A549 (cell line): ENCODE data around the gene GPR137B. TPM values are rescaled to one million over a fixed set of nuclear protein-coding genes. Genes with fewer than 3 reads are reported as not detected.

Experiments used
- ATAC-seq, 2 experiments: fragments of 200-7000 bp in 1 of 2; fragments of >200 bp in 1 of 2; cut with Nextera tagmentation in 1 of 2; cut with Tn5 transposase in 1 of 2; 3 replicates each; pipeline versions ENCODE4 v1.8.0 to v1.9.1; 2018 to 2020; ENCODE audit warnings: mild to moderate bottlenecking in 1 of 2, moderate library complexity in 1 of 2
- CTCF ChIA-PET: fragments of 300-600 bp; sonication (Branson Sonifier 250); formaldehyde crosslinking; extraction: SDS; loops from one replicate; lab custom pipeline; 2021; ENCODE audit warnings: antibody characterized with exemption, inconsistent platforms; lab: Yijun Ruan, JAX
- POLR2A ChIA-PET: fragments of 350-600 bp; formaldehyde crosslinking; extraction: SDS; loops from one replicate; lab custom pipeline; 2021; ENCODE audit warnings: antibody characterized with exemption, inconsistent platforms; lab: Yijun Ruan, JAX
- DNase-seq, 2 experiments: peaks; one replicate each; pipeline versions ENCODE4 v3.0.0 to v3.0.0-alpha.2; 2011 to 2016; ENCODE audit warnings: low read depth in 1 of 2, low spot score in 1 of 2
- FAIRE-seq: peaks from 2 replicates; lab custom pipeline; 2011; peaks lifted over from hg19 to GRCh38; lab: Jason Lieb, UNC
- H3K27ac ChIP-seq, 2 experiments: fragments of >200 bp; sonication (Bioruptor Twin); formaldehyde crosslinking; 3 replicates each; pipeline ENCODE4 v1.5.1; 2016 to 2017
- H3K4me1 ChIP-seq: fragments of >200 bp; sonication (Bioruptor Twin); formaldehyde crosslinking; 3 replicates; pipeline ENCODE4 v1.6.1; 2016
- H3K4me2 ChIP-seq: fragments of >200 bp; sonication (Bioruptor Twin); formaldehyde crosslinking; 3 replicates; pipeline ENCODE4 v1.6.1; 2016
- H3K4me3 ChIP-seq: fragments of >200 bp; sonication (Bioruptor Twin); formaldehyde crosslinking; 3 replicates; pipeline ENCODE4 v1.5.1; 2016
- H3K9me3 ChIP-seq: fragments of >200 bp; sonication (Bioruptor Twin); formaldehyde crosslinking; 3 replicates; pipeline ENCODE4 v1.6.1; 2016
- BCL3 ChIP-seq: fragments of >200 bp; sonication (Bioruptor Twin); formaldehyde crosslinking; IDR thresholded peaks from 3 replicates; pipeline ENCODE4 v1.6.1; 2016
- CHD2 ChIP-seq: fragments of 150-350 bp; IDR thresholded peaks from 2 replicates; pipeline ENCODE4 v1.6.1; 2014; ENCODE audit warnings: low read length; ENCODE audit not compliant: partially characterized antibody
- CHD4 ChIP-seq: fragments of 200-600 bp; sonication (generic); IDR thresholded peaks from 2 replicates; pipeline ENCODE4 v1.6.1; 2016; ENCODE audit warnings: antibody characterized with exemption, mild to moderate bottlenecking, borderline replicate concordance
- E2F6 ChIP-seq: IDR thresholded peaks from 2 replicates; pipeline ENCODE4 v1.6.1; 2012; ENCODE audit warnings: low read depth, borderline replicate concordance
- EHMT2 ChIP-seq: fragments of 200-600 bp; sonication (generic); IDR thresholded peaks from 2 replicates; pipeline ENCODE4 v1.6.1; 2016; ENCODE audit warnings: antibody characterized with exemption, low read depth, mild to moderate bottlenecking, moderate library complexity
- ELK1 ChIP-seq: fragments of 150-350 bp; IDR thresholded peaks from 2 replicates; pipeline ENCODE4 v1.6.1; 2014; ENCODE audit warnings: low read depth, mild to moderate bottlenecking, low read length
- EP300 ChIP-seq, 2 experiments: fragments of >200 bp; sonication (Bioruptor Twin); formaldehyde crosslinking; IDR thresholded peaks; 2 replicates in 1 of 2; 3 replicates in 1 of 2; pipeline ENCODE4 v1.6.1; 2016 to 2017
- ESRRA ChIP-seq: fragments of 150-350 bp; IDR thresholded peaks from 2 replicates; pipeline ENCODE4 v1.6.1; 2014; ENCODE audit warnings: mild to moderate bottlenecking, low read length, borderline replicate concordance
- FOXS1 ChIP-seq: fragments of 250-450 bp; sonication (Bioruptor Pico); IDR thresholded peaks from 2 replicates; pipeline ENCODE4 v1.5.0; 2020; ENCODE audit warnings: mild to moderate bottlenecking, moderate library complexity
- HEYL ChIP-seq: fragments of 250-450 bp; sonication (Bioruptor Pico); IDR thresholded peaks from 2 replicates; pipeline ENCODE4 v1.8.0; 2021; ENCODE audit warnings: mild to moderate bottlenecking, moderate library complexity
- HMGXB4 ChIP-seq: fragments of 250-450 bp; sonication (Bioruptor Pico); IDR thresholded peaks from 2 replicates; pipeline ENCODE4 v1.5.0; 2021; ENCODE audit warnings: mild to moderate bottlenecking, moderate library complexity, borderline replicate concordance
- HOXB13 ChIP-seq: fragments of 250-450 bp; sonication (Bioruptor Pico); IDR thresholded peaks from 2 replicates; pipeline ENCODE4 v1.5.0; 2020; ENCODE audit warnings: low read depth, mild to moderate bottlenecking, moderate library complexity
- JUNB ChIP-seq: fragments of >200 bp; sonication (Bioruptor Twin); formaldehyde crosslinking; IDR thresholded peaks from 2 replicates; pipeline ENCODE4 v1.6.1; 2016
- KDM5A ChIP-seq: fragments of 200-600 bp; sonication (generic); IDR thresholded peaks from 2 replicates; pipeline ENCODE4 v1.6.1; 2016; ENCODE audit warnings: antibody characterized with exemption, mild to moderate bottlenecking
- MAFK ChIP-seq: fragments of 450-650 bp; IDR thresholded peaks from 2 replicates; pipeline ENCODE4 v1.6.1; 2014; ENCODE audit not compliant: partially characterized antibody
- MAX ChIP-seq: IDR thresholded peaks from 2 replicates; pipeline ENCODE4 v1.6.1; 2012
- NFE2L2 ChIP-seq: fragments of 150-350 bp; conservative IDR thresholded peaks from 2 replicates; pipeline ENCODE4 v1.6.1; 2014; ENCODE audit warnings: low read length
- NPAS2 ChIP-seq: fragments of 250-450 bp; sonication (Bioruptor Pico); IDR thresholded peaks from 2 replicates; pipeline ENCODE4 v1.8.0; 2022; ENCODE audit warnings: mild to moderate bottlenecking, moderate library complexity, borderline replicate concordance
- POLR2A ChIP-seq: IDR thresholded peaks from 2 replicates; pipeline ENCODE4 v1.6.1; 2012; ENCODE audit warnings: mild to moderate bottlenecking, low read length
- RAD21 ChIP-seq, 2 experiments: fragments of >200 bp in 1 of 2; sonication (Bioruptor Twin) in 1 of 2; formaldehyde crosslinking in 1 of 2; IDR thresholded peaks in 1 of 2; conservative IDR thresholded peaks in 1 of 2; 2 replicates in 1 of 2; 3 replicates in 1 of 2; pipeline ENCODE4 v1.6.1; 2012 to 2018; ENCODE audit warnings: inconsistent platforms in 1 of 2
- TFCP2L1 ChIP-seq: fragments of 250-450 bp; sonication (Bioruptor Pico); IDR thresholded peaks from 2 replicates; pipeline ENCODE4 v1.5.0; 2021; ENCODE audit warnings: mild to moderate bottlenecking
- ZSCAN20 ChIP-seq: fragments of 250-450 bp; sonication (Bioruptor Pico); IDR thresholded peaks from 2 replicates; pipeline ENCODE4 v1.8.0; 2022; ENCODE audit warnings: mild to moderate bottlenecking, moderate library complexity
- WGBS: methylation state at CpG from one replicate; pipeline ENCODE4 v1.1.6; 2017; ENCODE audit errors: missing lambda C conversion rate; 5-methylcytosine and 5-hydroxymethylcytosine counted together
- polyA plus RNA-seq, 4 experiments: library from polyadenylated mRNA; depleted of rRNA in 3 of 4; stranded (reverse); fragments of >200 nt; fragmentation: RNase III in 1 of 4; extraction: RNeasy Plus Mini Kit Qiagen cat#74134 plus additional on column Dnase treatment in 1 of 4; gene quantifications; 2 replicates in 3 of 4; 3 replicates in 1 of 4; pipeline ENCODE4 v1.2.3, GENCODE V29; 2011 to 2017

GPR137B gene
- polyA plus RNA-seq, 2 of the 4 experiments (the other 2 are of a cell fraction), result 5.8 to 9.2 TPM

- no peak for DNase-seq
- Histone ChIP-seq H3K4me2 (no peak overlapping the region), H3K27ac (no peak overlapping the region), H3K9me3 (no peaks in the 10 kb centered on the region), H3K4me1 (peaks cover 5% of the 10 kb centered on the region; the same call in 1 of the 3 replicates), H3K4me3 (no peak overlapping the region)
- ChIA-PET CTCF (no interaction called here), POLR2A (no interaction called here)
- ATAC-seq, result no peak
- TF ChIP-seq POLR2A (no peak), CHD4 (no peak), NFE2L2 (no peak), FOXS1 (CRISPR knock-in tag) (no peak), ELK1 (no peak), HOXB13 (CRISPR knock-in tag) (no peak), E2F6 (no peak), HMGXB4 (CRISPR knock-in tag) (no peak), EHMT2 (no peak), TFCP2L1 (CRISPR knock-in tag) (no peak), EP300 (IDR thresholded peaks at IDR 0.05) (no peak), ZSCAN20 (no peak), HEYL (no peak), NPAS2 (no peak), ESRRA (no peak)
- no peak for FAIRE-seq
- 49% methylated on average over 2 of the region's 2 CpGs for WGBS
Observed at GRCh38 chr1:236209185-236209584, 66.8 kb downstream of the GPR137B start.

GRCh38 chr1:236209713-236210112, 67.4 kb downstream of the GPR137B start:
- no peak for TF ChIP-seq EP300 (IDR thresholded peaks at IDR 0.05)
- TF ChIP-seq MAFK, result peak; percentile 7
- TF ChIP-seq, all 56 proteins: peak for 1
- H3K27ac ChIP-seq, result no peak overlapping the region
- H3K4me2 ChIP-seq, result no peak overlapping the region
- CTCF ChIA-PET, result no interaction called here
- no peak for FAIRE-seq
- no peak for DNase-seq
- H3K9me3 ChIP-seq, result no peaks in the 10 kb centered on the region
- H3K4me1 ChIP-seq, result no peaks in the 10 kb centered on the region; the same call in 2 of the 3 replicates
- no peak overlapping the region for H3K4me3 ChIP-seq
- POLR2A ChIA-PET, result no interaction called here
- no peak for ATAC-seq

GRCh38 chr1:236211815-236212214, 69.5 kb downstream of the GPR137B start:
- WGBS, result 97% methylated on average over 5 of the region's 5 CpGs
- H3K4me1 ChIP-seq, result no peaks in the 10 kb centered on the region
- ATAC-seq (no peak), FAIRE-seq (no peak), DNase-seq (no peak)
- no peak for TF ChIP-seq MAX
- no peak for TF ChIP-seq EHMT2
- TF ChIP-seq KDM5A, result no peak
- TF ChIP-seq ESRRA, result no peak
- TF ChIP-seq CHD2, result no peak
- TF ChIP-seq FOXS1 (CRISPR knock-in tag), result no peak
- no peak for TF ChIP-seq JUNB
- no peak for TF ChIP-seq RAD21 (conservative IDR thresholded peaks at IDR 0.05 in 1 of 2, IDR thresholded peaks at IDR 0.05 in 1 of 2)
- TF ChIP-seq BCL3, result no peak
- TF ChIP-seq HOXB13 (CRISPR knock-in tag), result no peak
- CTCF ChIA-PET, result no interaction called here
- POLR2A ChIA-PET, result no interaction called here
- no peak overlapping the region for H3K4me2 ChIP-seq
- no peak overlapping the region for H3K27ac ChIP-seq
- H3K4me3 ChIP-seq, result no peak overlapping the region
- H3K9me3 ChIP-seq, result no peaks in the 10 kb centered on the region
